ENCODE results near the gene LCTL. TPM values are rescaled to one million over a fixed set of nuclear protein-coding genes. Genes with fewer than 3 reads are reported as not detected.
"Not testable (repeated sequence)": the region's sequence is repeated elsewhere in the genome, so short reads cannot be mapped to it uniquely, and the experiment has no call there.

LCTL gene
- total RNA-seq, 1 donor from 2014 or later, result not detected

DNA sequence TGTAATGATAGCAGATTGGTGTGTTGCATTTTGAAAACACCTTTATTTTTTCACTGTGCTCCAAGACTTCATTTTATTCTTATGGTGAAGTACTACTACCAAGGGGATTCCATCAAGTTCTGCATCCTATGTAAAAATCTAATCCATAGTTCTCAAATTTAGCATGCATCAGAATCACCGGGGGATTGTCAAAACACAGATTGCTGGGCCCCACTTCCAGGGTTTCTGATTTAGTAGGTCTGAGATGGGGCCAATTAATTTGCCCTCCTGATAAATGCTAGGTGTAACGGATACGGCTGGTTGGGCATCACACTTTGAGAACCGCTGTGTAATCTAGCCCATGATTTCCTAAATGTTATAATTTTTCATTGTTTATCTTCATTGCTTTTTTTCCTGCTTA lies 60.0 kb downstream of the LCTL start:
- peaks cover 0 to 26% of the 10 kb centered on the region in 2 donors for H3K36me3 ChIP-seq
- intact Hi-C loops (cut with DNase I), result no loop called here
- H3K9me3 ChIP-seq, result no peaks in the 10 kb centered on the region
- H3K4me3 ChIP-seq, result peak overlapping the region; percentile 88 to 95
- no peak overlapping the region for H3K27ac ChIP-seq
- TF ChIP-seq, protein P1, sequence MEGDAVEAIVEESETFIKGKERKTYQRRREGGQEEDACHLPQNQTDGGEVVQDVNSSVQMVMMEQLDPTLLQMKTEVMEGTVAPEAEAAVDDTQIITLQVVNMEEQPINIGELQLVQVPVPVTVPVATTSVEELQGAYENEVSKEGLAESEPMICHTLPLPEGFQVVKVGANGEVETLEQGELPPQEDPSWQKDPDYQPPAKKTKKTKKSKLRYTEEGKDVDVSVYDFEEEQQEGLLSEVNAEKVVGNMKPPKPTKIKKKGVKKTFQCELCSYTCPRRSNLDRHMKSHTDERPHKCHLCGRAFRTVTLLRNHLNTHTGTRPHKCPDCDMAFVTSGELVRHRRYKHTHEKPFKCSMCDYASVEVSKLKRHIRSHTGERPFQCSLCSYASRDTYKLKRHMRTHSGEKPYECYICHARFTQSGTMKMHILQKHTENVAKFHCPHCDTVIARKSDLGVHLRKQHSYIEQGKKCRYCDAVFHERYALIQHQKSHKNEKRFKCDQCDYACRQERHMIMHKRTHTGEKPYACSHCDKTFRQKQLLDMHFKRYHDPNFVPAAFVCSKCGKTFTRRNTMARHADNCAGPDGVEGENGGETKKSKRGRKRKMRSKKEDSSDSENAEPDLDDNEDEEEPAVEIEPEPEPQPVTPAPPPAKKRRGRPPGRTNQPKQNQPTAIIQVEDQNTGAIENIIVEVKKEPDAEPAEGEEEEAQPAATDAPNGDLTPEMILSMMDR (IDR thresholded peaks at IDR 0.05), result no peak
- TF ChIP-seq POLR2AphosphoS5 (IDR thresholded peaks at IDR 0.05; ENCODE audit: insufficient read depth in 1 of 2, low read depth in 1 of 2) (no peak), POLR2A (IDR thresholded peaks at IDR 0.05) (no peak)
- H3K27me3 ChIP-seq, result no peaks in the 10 kb centered on the region
- no peak for DNase-seq (ENCODE audit: extremely low spot score in 2 of 2)
- H3K4me1 ChIP-seq, result peaks cover 26% of the 10 kb centered on the region

DNA sequence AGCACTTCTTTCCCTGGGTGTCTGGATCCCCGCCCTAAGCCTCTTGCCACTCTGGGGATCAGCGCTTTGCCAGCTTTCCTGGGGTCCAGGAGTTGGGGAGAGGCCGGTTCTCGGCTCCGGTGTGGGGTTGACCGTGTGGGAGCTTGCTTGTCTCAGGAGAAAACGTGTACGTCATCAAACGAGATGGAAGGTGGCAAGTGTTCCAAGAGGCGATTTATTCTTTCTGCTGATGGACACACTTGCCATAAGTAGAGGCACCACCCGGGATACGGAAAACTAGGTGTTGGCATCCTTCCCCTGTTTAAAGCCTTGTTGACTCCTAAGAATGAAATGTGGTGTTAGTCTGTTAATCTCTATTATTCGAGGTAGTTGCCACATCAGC lies 60.4 kb downstream of the LCTL start:
- Histone ChIP-seq H3K4me3 (peak overlapping the region; percentile 88 to 95), H3K27ac (peak overlapping the region; percentile 83), H3K4me1 (peaks cover 26% of the 10 kb centered on the region), H3K27me3 (no peaks in the 10 kb centered on the region), H3K36me3 (peaks cover 0 to 30% of the 10 kb centered on the region in 2 donors), H3K9me3 (no peaks in the 10 kb centered on the region)
- no peak for TF ChIP-seq POLR2AphosphoS5 (IDR thresholded peaks at IDR 0.05; ENCODE audit: insufficient read depth in 1 of 2, low read depth in 1 of 2)
- TF ChIP-seq, protein P1 (IDR thresholded peaks at IDR 0.05), result no peak
- TF ChIP-seq POLR2A (IDR thresholded peaks at IDR 0.05), result no peak
- DNase-seq (ENCODE audit: extremely low spot score in 2 of 2), result no peak
- intact Hi-C loops (cut with DNase I), result no loop called here

DNA sequence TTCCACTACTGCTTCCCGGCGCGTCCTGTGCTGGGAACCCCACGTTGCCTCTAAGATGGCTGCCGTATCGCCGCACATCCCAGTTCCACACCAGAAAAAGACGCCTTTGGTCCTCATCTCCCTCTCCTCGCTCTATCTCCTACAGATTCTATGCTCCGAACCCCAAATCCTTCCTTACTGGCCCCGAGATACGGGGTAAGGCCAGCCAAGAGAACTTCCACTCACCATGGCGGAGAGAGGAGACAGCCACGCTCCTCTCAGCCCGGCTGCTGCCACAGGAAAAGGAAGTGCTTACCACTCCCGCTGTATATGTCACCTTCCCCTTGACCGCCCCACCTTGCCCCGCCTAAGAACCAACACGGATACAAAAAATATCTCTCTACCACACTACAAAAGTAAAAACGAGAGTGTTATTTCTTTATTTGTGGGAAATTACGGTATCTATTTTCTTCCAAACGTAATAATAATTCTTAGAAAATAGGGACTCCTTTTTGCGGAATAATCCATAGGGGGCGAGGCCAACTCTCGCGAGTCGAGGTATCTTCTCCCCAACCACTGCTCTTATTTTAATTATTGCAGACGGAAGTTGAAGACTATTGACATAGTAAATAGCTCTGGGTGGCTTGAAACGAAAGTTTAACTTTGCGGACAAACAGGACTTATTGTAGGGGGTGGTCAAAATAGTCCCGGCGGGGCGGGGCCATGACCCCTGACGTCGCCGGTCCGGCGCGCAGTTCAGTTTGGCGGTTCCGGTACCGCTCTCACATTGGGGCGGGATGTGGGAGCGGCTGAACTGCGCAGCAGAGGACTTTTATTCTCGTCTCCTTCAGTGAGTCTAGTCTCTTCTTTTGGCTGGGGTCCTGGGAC lies 61.0 kb downstream of the LCTL start, which contains the start of the genes RPL4 and ZWILCH:
RPL4 (minus strand) TSS at position 293 of the 867 bp plus-strand sequence; CDS start at position 228, 65 bp downstream.
ZWILCH (plus strand) TSS at position 764 of the 867 bp plus-strand sequence; CDS start at position 777, 13 bp downstream.
- H3K36me3 ChIP-seq, result peaks cover 0 to 36% of the 10 kb centered on the region in 2 donors
- intact Hi-C loops (cut with DNase I), result no loop called here
- TF ChIP-seq, protein P1 (IDR thresholded peaks at IDR 0.05), result peak in 2 of 3 experiments; percentile 8 to 14
- TF ChIP-seq POLR2AphosphoS5 (IDR thresholded peaks at IDR 0.05; ENCODE audit: insufficient read depth in 1 of 2, low read depth in 1 of 2), result peak; percentile 87 to 94
- TF ChIP-seq POLR2A (IDR thresholded peaks at IDR 0.05), result peak in 1 of 2 donors; percentile 84

DNA sequence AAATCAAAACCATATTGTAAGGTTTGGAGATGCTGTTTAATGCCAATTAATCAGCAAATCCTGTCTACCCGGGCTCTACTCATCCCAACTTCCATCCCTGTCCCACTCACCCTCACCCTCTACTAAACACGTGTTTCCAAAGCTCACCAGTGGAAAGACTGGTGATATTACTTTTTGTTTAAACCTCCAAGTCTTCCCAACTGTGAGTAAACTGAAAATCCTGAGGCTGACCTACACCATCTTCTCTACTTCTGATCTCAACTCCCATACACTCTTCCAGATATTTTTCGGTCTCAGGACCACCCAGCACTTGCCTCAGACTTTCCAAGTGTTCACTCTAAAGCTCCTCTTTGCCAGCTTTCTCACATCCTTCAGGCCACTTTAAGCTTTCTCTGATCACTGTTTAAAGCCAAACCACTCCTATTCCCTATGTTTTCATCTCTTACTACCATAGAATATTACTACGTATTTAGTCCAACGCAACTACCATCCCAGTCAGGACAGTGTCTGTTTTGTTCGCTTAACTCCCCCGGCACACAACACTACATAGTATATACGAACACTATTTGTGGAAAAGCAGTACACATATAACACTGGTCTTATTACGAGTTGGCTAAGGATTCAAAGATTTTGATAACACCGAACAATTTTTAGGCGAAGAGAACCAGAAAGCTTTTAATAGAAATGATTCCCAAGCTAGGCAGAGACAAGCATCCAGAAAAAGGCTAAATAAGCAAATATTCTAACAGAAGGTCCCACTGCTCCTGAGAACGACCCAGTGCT lies 61.8 kb downstream of the LCTL start:
- TF ChIP-seq POLR2AphosphoS5 (IDR thresholded peaks at IDR 0.05; ENCODE audit: insufficient read depth in 1 of 2, low read depth in 1 of 2), result no peak
- TF ChIP-seq, protein P1 (IDR thresholded peaks at IDR 0.05), result no peak
- TF ChIP-seq POLR2A (IDR thresholded peaks at IDR 0.05), result no peak
- H3K4me1 ChIP-seq, result peaks cover 26% of the 10 kb centered on the region
- no peaks in the 10 kb centered on the region for H3K9me3 ChIP-seq
- H3K36me3 ChIP-seq, result peaks cover 0 to 44% of the 10 kb centered on the region in 2 donors
- H3K27ac ChIP-seq, result peak overlapping the region; percentile 83
- H3K27me3 ChIP-seq, result no peaks in the 10 kb centered on the region
- DNase-seq (ENCODE audit: extremely low spot score in 2 of 2), result no peak
- intact Hi-C loops (cut with DNase I), result no loop called here
- H3K4me3 ChIP-seq, result peak overlapping the region; percentile 88 to 95

More for the DNA sequence above, 61.0 kb downstream of the LCTL start, which contains the start of the genes RPL4 and ZWILCH:
- H3K4me3 ChIP-seq, result peak within 1 kb of the TSS; percentile 88 to 95
- peaks cover 26% of the 10 kb centered on the region for H3K4me1 ChIP-seq
- H3K27ac ChIP-seq, result peak within 1 kb of the TSS; percentile 83
- no peaks in the 10 kb centered on the region for H3K9me3 ChIP-seq
- no peak for DNase-seq (ENCODE audit: extremely low spot score in 2 of 2)
- no peaks in the 10 kb centered on the region for H3K27me3 ChIP-seq

DNA sequence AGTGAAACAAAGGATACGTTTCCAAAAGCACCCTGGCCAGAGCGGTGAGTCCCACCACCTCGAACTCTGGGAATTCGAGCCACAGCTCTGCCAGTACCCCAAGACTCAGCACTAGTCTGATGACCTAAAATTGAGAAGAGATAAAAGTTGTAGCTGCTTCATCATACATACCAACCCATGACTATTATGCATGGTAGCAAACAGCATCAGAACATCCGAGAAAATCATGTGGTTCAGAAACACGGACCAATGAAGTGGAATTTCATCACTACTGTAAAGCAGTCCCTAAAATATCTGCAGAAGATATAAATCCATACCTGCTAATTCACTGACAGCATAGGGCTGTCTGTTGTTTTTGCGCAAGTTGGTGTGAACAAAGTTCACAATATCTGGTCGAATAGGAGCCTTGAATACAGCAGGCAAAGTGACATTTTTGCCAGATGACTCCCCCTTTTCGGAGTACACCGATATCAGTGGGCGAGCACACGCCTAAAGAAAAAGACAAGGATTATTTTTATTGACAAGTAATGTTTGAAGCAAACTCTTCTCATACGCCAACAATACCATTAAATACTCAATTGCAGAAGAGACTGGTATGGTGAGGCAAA lies 62.7 kb downstream of the LCTL start:
- peaks cover 26% of the 10 kb centered on the region for H3K4me1 ChIP-seq

More for the DNA sequence above, 62.7 kb downstream of the LCTL start:
- intact Hi-C loops (cut with DNase I); DNase-seq (ENCODE audit: extremely low spot score in 2 of 2); H3K27me3 ChIP-seq; H3K9me3 ChIP-seq: not testable (repeated sequence)
- Histone ChIP-seq H3K27ac (peak overlapping the region; percentile 83), H3K4me3 (peak overlapping the region; percentile 88 to 95), H3K36me3 (peaks cover 0 to 51% of the 10 kb centered on the region in 2 donors)

Measured in vagina (tissue), 2 donors.